NCI-H446 treated with DMSO at 0.1 percent for 48 hours (cell line): ENCODE results near the gene PTGIR.
"Not testable (repeated sequence)": the region's sequence is repeated elsewhere in the genome, so short reads cannot be mapped to it uniquely, and the experiment has no call there.

ENCODE experiments used
- DNase-seq: peaks from one replicate; lab custom pipeline; 2025; lab: John Stamatoyannopoulos, UW

Gene PTGIR

DNA sequence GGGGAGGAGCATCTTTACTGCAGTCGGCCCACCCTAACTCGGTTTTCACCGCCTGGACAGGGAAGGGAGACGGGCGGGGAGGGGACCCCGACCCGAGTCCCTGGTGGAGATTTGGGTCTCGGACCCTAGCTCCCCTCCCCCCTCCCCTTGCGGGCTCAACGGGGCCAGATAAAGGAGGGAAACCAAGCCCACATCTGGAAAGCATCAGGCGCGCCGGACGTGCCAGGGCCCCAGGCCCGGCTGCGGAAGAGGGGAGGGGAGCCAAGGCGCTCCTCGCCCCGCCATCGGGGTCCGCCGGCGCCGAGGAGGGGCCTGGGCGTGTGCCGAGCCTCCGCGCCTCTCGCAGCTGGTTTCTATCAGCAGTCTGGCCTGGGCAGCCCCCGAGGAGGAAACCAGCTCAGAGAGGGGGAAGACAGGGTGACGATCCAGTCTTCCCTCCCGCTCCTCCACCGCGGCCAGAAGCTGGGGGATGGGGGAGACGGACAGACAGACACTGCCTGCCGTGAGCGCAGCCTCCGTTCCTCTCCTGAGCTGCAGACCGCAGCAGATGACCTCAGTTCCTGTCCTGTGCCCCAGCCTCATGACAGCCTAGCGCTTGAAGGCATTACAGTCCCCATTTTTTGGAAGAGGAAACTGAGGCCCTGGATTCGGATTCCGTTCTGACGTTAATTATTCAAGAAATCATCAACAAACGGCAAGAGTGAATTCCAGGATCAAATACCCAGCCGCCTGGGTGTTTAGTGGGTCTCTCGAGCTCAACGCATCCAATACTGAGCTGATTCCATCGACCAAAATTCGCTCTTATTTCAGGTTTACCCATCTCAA is 14.7 kb upstream of the PTGIR start:
- no peak for DNase-seq

DNA sequence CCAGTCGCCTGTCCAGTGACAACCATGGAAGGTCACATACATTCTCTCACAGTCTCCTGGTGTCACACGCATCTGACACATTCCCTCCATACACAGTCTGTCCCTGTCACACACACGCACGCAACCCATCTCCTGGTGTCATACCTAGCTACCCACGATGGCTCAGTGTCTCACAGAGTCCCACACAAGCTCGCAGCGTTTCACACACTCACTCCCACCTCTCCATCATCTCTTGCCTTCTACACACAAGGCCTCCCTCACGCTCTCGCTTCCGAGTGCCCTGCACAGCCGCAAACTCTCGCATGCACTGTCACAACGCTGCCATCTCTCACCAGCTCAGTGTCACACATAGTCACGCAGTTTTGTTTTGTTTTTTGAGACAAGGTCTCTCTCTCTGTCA is 12.3 kb upstream of the PTGIR start:
- DNase-seq = no peak

- no peak for DNase-seq
Measured at GRCh38 chr19:46635920-46636761, 11.3 kb upstream of the PTGIR start, which contains the start of gene GNG8. Gene GNG8 (minus strand): TSS chr19:46636202. CDS start chr19:46634682, 1,520 bp downstream.

GRCh38 chr19:46634656-46635218 is 9.8 kb upstream of the PTGIR start:
- no peak for DNase-seq

- DNase-seq = peak; percentile 27
Measured at GRCh38 chr19:46634045-46634655, 9.3 kb upstream of the PTGIR start.

DNA sequence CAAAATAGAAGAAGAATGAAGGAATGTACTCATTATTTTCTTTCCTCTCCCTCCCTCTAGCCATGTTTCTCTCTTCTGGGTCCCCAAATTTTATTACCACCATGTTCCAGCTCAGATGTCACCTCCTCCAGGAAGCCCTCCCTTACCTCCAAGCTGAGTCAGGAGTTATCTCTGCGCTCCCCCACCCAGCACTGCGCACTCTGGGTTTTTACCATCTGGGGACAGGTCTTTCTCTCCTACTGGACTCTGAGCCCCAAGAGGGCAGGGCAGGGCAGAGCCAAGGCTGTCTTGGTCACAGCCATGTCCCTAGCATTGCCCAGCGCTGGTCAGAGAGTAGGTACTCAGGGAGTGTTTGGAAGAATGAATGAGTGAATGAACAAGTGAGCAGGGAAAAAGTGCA is 8.2 kb upstream of the PTGIR start:
- no peak for DNase-seq

DNA sequence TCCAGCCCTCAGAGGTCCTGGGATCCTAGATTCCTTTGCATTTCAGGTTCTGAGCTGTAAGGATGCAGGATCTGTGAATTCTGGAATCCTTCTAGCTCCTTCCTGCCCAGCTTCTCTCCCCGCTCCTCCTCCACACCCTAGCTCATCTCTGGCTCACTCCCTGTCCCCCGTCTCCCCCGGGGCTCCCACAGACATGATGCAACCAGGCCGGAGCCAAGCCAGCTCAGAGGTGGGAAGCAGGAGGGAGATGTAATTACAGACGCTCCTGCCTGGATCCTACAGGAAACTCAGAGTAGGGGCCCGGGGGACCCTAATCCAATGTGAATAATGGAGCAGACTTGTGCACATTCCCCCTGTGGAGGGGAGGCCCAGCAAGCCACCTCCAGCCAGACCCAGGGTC is 6.6 kb upstream of the PTGIR start:
- DNase-seq = no peak

GRCh38 chr19:46630586-46631205 is 5.8 kb upstream of the PTGIR start:
- no peak for DNase-seq

GRCh38 chr19:46629546-46630025 is 4.7 kb upstream of the PTGIR start:
- no peak for DNase-seq

DNA sequence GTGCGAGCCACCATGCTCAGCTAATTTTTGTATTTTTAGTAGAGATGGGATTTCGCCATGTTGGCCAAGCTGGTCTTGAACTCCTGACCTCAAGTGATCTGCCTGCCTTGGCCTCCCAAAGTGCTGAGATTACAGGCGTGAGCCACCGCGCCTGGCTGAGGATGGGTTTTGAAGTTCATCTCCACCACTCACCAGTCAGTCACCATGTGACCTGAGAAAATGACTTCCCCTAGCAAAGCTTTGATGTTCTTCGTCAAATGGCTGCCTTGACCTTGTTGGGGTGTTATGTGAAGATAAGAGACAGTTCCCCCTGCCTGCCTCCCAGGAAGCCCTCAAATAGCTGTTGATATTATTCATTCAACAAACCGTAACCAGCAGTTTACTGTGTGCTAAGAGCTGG is 4.1 kb upstream of the PTGIR start:
- DNase-seq = not testable (repeated sequence)

- DNase-seq = no peak
Measured at GRCh38 chr19:46626446-46626845, 1.6 kb upstream of the PTGIR start.

GRCh38 chr19:46625731-46626130 is 842 bp upstream of the PTGIR start:
- no peak for DNase-seq

GRCh38 chr19:46623915-46624502 is 880 bp downstream of the PTGIR start:
- no peak for DNase-seq

DNA sequence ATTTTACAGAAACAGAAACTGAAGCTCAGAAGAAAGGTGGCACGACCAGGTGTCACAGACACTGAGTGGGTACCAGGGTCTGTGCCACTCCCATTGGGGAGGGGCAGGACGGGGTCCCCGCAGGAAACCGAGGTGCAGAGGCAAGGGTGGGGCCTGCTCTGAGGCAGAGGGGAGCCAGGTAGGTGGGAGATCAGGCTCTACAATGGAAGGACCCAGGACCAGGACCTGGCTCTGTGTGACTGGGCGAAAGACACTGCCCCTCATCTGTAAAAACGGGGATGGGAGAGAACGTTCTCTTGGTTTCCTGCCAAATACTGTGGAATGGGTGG is 2.8 kb downstream of the PTGIR start:
- DNase-seq = no peak

GRCh38 chr19:46621191-46622117 is 3.4 kb downstream of the PTGIR start:
- DNase-seq = no peak

GRCh38 chr19:46620716-46621115 is 4.2 kb downstream of the PTGIR start:
- no peak for DNase-seq

DNA sequence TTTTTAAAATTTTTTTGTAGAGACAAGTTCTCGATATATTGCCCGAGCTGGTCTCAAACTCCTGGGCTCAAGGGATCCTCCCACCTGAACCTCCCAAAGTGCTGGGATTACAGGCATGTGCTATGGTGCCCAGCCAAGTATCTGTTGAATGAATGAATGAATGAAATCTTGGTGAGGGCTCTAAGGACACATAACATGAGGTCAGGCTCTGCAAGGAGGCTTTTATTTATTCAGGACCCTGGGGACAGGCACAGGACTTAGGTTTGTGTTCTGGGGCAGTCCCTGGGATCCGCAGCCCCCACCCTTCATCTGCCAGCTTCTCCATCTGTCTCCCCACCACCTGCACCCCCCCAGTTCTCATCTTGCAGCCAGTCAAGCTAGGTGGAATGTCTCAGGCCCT is 4.6 kb downstream of the PTGIR start:
- DNase-seq = no peak

DNA sequence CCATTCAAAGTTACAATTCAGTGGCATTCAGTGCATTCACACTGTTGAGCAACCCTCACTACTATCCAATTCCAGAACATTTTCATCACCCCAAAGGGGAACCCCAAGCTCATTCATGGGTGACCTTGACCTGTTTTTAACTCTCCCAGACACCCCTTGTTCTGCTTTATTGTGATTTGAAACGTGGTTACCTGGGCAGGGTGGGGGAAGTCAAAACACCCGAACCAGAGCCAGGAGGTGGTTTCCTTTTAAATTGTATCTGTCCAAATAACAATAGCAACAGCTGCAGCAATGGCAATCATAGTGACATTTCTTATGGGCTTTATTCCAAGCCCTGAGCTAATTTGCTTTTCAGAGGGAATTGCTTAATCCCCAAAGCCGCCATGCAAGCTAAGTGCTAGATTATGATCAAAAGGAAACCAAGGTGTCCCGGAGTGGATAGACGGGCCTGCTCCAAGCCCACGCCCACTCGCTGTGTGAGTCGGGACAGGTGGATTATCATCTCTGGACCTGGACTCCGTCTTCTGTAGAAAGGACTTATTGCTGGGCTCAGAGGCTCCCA is 6.1 kb downstream of the PTGIR start:
- DNase-seq = no peak

- DNase-seq = no peak
Measured at GRCh38 chr19:46617601-46618000, 7.3 kb downstream of the PTGIR start.
